Melanocyte of skin (primary cell): ENCODE results near the gene HEPH. TPM values are rescaled to one million over a fixed set of nuclear protein-coding genes. Genes with fewer than 3 reads are reported as not detected.

ENCODE experiments used
- total RNA-seq, 2 donors: library from RNA; depleted of rRNA; stranded (reverse); fragments of >200 nt; gene quantifications; 2 replicates each; pipeline ENCODE4 v1.2.3, GENCODE V29; 2012

HEPH gene, protein sequence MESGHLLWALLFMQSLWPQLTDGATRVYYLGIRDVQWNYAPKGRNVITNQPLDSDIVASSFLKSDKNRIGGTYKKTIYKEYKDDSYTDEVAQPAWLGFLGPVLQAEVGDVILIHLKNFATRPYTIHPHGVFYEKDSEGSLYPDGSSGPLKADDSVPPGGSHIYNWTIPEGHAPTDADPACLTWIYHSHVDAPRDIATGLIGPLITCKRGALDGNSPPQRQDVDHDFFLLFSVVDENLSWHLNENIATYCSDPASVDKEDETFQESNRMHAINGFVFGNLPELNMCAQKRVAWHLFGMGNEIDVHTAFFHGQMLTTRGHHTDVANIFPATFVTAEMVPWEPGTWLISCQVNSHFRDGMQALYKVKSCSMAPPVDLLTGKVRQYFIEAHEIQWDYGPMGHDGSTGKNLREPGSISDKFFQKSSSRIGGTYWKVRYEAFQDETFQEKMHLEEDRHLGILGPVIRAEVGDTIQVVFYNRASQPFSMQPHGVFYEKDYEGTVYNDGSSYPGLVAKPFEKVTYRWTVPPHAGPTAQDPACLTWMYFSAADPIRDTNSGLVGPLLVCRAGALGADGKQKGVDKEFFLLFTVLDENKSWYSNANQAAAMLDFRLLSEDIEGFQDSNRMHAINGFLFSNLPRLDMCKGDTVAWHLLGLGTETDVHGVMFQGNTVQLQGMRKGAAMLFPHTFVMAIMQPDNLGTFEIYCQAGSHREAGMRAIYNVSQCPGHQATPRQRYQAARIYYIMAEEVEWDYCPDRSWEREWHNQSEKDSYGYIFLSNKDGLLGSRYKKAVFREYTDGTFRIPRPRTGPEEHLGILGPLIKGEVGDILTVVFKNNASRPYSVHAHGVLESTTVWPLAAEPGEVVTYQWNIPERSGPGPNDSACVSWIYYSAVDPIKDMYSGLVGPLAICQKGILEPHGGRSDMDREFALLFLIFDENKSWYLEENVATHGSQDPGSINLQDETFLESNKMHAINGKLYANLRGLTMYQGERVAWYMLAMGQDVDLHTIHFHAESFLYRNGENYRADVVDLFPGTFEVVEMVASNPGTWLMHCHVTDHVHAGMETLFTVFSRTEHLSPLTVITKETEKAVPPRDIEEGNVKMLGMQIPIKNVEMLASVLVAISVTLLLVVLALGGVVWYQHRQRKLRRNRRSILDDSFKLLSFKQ
- total RNA-seq, result 1 to 10 TPM in 1 of 2 donors, under 1 TPM in 1; 0.33 to 3.8 TPM

DNA sequence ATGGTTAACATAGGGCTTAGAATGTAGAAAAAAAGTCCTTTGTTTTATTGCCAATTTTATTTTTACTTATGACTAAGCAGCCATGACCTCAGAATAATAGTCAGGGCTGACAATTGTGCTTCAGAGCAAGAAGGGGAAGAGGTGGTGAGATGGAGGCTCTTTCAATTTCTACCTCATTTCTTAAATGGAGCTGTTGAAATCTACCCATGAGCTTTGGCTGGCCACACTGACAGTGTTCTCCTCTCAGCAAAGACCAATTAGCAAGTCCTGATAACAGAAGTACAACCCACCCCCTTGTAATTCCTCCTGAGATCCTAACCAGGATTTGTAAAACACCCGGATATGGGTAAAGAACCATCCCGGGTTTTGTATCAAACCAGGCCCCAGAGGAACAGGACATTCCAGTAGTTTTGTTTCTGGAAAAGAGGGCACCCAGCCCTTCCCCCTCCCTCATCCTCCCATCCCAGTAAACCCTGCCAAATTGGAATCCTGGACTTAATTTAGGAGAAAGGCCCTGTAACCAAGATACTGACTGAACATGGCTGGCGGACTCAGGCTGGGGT is at the start of gene HEPH:
Gene HEPH (plus strand): TSS at position 399 of the 563 bp plus-strand sequence. CDS start 6,324 bp downstream, outside the sequence.

Other genes starting within 250 kb of the HEPH start
- not detected for gene VSIG4, start 124.2 kb upstream of the HEPH start, total RNA-seq